ENCODE results near the gene EIF4A2. TPM values are rescaled to one million over a fixed set of nuclear protein-coding genes. Genes with fewer than 3 reads are reported as not detected.
A peak's percentile ranks its signal among the peaks of the same experiment; 100 is the strongest.

EIF4A2 gene
- polyA plus RNA-seq, 1 donor (not counting 4 experiments of a cell fraction or from before 2014, with no cell fraction given), result 568 TPM

GRCh38 chr3:186825294-186825821, 42.0 kb downstream of the EIF4A2 start:
- Histone ChIP-seq H3K27me3 (ENCODE audit: control insufficient read depth, extremely low read depth, insufficient read depth, low read length) (peaks cover 21% of the 10 kb centered on the region), H4K20me1 (ENCODE audit: control insufficient read depth, extremely low read depth, insufficient read depth, low read length) (no peaks in the 10 kb centered on the region), H3K9ac (ENCODE audit: control insufficient read depth, extremely low read depth, insufficient read depth, low read length) (no peak overlapping the region), H3K9me3 (ENCODE audit: control insufficient read depth, low read depth, low read length) (no peaks in the 10 kb centered on the region), H3K9me1 (ENCODE audit: control insufficient read depth, extremely low read depth, insufficient read depth, low read length) (no peaks in the 10 kb centered on the region), H3K36me3 (ENCODE audit: control insufficient read depth in 2 of 2, extremely low read depth in 1 of 2, insufficient read depth in 2 of 2, low read length in 2 of 2) (no peaks in the 10 kb centered on the region), H2AFZ (ENCODE audit: control insufficient read depth, low read length) (no peak overlapping the region), H3K4me3 (ENCODE audit: control insufficient read depth in 2 of 3, extremely low read depth in 1 of 3, insufficient read depth in 2 of 3, low read depth in 1 of 3, low read length in 3 of 3) (peak overlapping the region in 1 of 3 experiments; percentile 5), H3K79me2 (ENCODE audit: control insufficient read depth, insufficient read depth, low read length) (no peaks in the 10 kb centered on the region), H3K4me1 (ENCODE audit: control insufficient read depth, extremely low read depth, insufficient read depth, low read length) (peaks cover 11% of the 10 kb centered on the region), H3K27ac (ENCODE audit: control insufficient read depth, insufficient read depth, low read length) (no peak overlapping the region), H3K4me2 (ENCODE audit: control insufficient read depth, extremely low read depth, insufficient read depth, low read depth, low read length) (peak overlapping the region; percentile 60)
- no peak for DNase-seq (ENCODE audit: low read depth, low spot score)
- dilution Hi-C loops (cut with MboI; ENCODE audit: extremely low pct_ligation_motif_present, low sequenced_read_pairs), result no loop called here
- TF ChIP-seq EZH2 (IDR thresholded peaks at IDR 0.05; ENCODE audit: low read length) (no peak), CTCF (optimal IDR thresholded peaks at IDR 0.05 in 1 of 3, IDR thresholded peaks at IDR 0.05 in 1 of 3, conservative IDR thresholded peaks at IDR 0.05 in 1 of 3; ENCODE audit: extremely low read depth in 1 of 3, insufficient read depth in 2 of 3, low read length in 3 of 3) (no peak)
- FAIRE-seq, result no peak

- H3K27ac ChIP-seq (ENCODE audit: control insufficient read depth, insufficient read depth, low read length), result no peak overlapping the region
- H3K27me3 ChIP-seq (ENCODE audit: control insufficient read depth, extremely low read depth, insufficient read depth, low read length), result peaks cover 25% of the 10 kb centered on the region
- H3K4me1 ChIP-seq (ENCODE audit: control insufficient read depth, extremely low read depth, insufficient read depth, low read length), result peaks cover 11% of the 10 kb centered on the region
- dilution Hi-C loops (cut with MboI; ENCODE audit: extremely low pct_ligation_motif_present, low sequenced_read_pairs), result no loop called here
- no peaks in the 10 kb centered on the region for H3K36me3 ChIP-seq (ENCODE audit: control insufficient read depth in 2 of 2, extremely low read depth in 1 of 2, insufficient read depth in 2 of 2, low read length in 2 of 2)
- no peak overlapping the region for H2AFZ ChIP-seq (ENCODE audit: control insufficient read depth, low read length)
- no peaks in the 10 kb centered on the region for H4K20me1 ChIP-seq (ENCODE audit: control insufficient read depth, extremely low read depth, insufficient read depth, low read length)
- no peaks in the 10 kb centered on the region for H3K79me2 ChIP-seq (ENCODE audit: control insufficient read depth, insufficient read depth, low read length)
- H3K9me3 ChIP-seq (ENCODE audit: control insufficient read depth, low read depth, low read length), result no peaks in the 10 kb centered on the region
- DNase-seq (ENCODE audit: low read depth, low spot score) (no peak), FAIRE-seq (no peak)
- H3K9me1 ChIP-seq (ENCODE audit: control insufficient read depth, extremely low read depth, insufficient read depth, low read length), result no peaks in the 10 kb centered on the region
- no peak overlapping the region for H3K9ac ChIP-seq (ENCODE audit: control insufficient read depth, extremely low read depth, insufficient read depth, low read length)
- H3K4me2 ChIP-seq (ENCODE audit: control insufficient read depth, extremely low read depth, insufficient read depth, low read depth, low read length), result peak overlapping the region; percentile 60
- peak overlapping the region in 2 of 3 experiments; percentile 69 to 72 for H3K4me3 ChIP-seq (ENCODE audit: control insufficient read depth in 2 of 3, extremely low read depth in 1 of 3, insufficient read depth in 2 of 3, low read depth in 1 of 3, low read length in 3 of 3)
- no peak for TF ChIP-seq EZH2 (IDR thresholded peaks at IDR 0.05; ENCODE audit: low read length)
- TF ChIP-seq CTCF (optimal IDR thresholded peaks at IDR 0.05 in 1 of 3, IDR thresholded peaks at IDR 0.05 in 1 of 3, conservative IDR thresholded peaks at IDR 0.05 in 1 of 3; ENCODE audit: extremely low read depth in 1 of 3, insufficient read depth in 2 of 3, low read length in 3 of 3), result no peak
Observed at GRCh38 chr3:186825872-186826409, 42.6 kb downstream of the EIF4A2 start.
